HTERT RPE-1 (cell line): ENCODE measurements around the gene NFIX.

Source experiments
- in situ Hi-C: fragments of 300-500 bp; cut with MboI; formaldehyde crosslinking; loops from 4 replicates; pipeline ENCODE4 v1.14.3; 2020; ENCODE audit warnings: low sequenced_read_pairs

NFIX gene

DNA sequence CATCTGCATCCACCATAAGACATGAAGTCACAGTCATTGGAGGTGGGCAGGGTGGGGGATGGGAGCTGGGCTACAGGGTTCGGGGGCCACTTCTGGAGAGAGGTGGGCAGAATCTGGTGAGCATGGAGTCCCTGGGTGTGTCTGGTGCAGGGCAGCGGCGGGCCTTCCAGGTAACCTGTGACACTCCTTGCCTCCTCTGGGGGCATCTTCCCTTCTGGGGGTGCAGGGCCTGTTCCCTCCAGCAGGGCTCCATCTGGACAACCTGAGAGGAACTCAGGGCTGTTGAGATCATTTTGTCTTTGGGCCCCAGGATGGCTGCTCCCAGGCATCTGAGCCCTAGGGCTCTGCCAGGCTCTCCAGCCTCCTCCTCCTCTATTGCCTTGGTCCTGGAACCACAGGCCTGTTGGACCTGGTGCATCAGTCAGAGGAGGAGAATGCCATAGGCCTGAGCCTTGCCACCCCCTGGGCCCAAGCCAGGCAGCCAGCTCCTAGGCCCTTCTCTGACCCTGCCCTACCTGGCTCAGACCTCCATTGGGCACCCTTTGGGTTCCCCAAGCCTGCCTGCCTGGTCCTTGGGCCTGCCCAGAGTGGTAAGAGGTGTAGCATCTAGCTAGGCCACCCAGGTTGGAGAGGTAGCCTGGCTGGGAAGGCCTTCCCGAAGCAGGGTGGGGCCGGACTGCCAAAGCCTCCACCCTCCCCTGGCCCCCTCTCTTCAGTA, 94.0 kb downstream of the NFIX start:
- in situ Hi-C loops = no loop called here

DNA sequence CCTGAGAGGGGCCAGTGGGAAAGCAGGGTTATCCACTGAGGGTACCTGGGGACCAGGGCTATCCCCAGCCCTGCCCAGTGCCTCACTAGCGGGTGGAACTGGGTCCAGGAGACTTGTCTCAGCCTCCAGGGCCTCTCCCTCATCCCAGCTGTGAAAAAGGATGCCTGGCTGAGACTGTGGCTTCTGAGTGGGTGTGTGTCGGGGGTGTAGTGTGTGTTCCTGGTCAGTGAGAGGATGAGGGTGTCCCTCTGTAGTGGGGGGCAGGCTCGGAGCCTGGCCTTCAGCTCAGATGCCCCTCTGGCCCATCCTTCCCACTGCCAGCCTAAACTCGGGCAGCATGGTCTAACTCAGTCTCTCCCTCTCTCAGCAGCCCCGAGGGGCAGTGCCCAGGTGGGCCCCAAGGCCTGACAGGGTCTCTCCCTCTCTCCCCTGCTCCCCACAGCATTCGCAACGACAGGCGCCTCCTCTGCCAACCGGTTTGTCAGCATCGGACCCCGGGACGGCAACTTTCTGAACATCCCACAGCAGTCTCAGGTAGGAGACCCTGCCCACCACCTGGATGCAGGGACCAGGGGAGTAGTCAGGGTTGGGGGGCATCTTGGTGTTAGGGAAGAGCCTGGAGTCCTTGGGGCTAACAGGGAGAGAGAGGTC, 94.7 kb downstream of the NFIX start:
- in situ Hi-C loops = no loop called here

DNA sequence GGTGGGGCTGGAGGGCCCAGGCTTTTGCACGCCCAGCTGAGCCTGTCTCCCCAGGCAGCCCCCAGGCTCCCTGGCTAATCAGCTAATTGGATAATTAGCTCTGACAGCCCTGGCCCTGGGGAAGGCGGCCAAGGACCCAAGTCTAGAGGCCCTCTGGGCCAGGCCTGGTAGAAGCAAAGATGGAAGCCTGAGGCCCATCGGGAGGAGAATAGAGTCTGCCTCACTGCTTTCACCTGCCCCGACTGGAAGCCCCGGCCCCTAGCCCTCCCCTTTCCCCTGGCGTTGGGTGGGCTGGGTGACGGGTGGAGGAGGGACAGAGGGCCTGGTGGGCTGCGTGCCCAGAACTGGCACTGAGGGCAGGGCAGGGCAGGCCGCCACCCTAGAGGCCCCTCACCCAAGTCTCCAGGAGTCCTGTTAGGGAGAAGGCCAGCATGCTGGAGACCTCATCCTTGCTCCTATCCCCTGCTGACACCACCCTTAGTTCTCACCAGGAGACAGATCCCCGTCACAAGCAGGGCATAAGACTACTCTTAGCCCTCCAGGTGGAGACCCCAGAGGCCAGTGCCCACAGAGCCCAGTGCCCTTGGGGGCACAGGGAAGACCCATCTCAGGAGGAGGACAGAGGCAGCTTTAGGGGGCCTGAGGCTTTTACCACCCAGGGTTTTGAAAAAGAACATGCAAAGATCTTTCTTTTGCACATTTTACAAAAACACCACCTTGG, 95.4 kb downstream of the NFIX start:
- in situ Hi-C loops = no loop called here

DNA sequence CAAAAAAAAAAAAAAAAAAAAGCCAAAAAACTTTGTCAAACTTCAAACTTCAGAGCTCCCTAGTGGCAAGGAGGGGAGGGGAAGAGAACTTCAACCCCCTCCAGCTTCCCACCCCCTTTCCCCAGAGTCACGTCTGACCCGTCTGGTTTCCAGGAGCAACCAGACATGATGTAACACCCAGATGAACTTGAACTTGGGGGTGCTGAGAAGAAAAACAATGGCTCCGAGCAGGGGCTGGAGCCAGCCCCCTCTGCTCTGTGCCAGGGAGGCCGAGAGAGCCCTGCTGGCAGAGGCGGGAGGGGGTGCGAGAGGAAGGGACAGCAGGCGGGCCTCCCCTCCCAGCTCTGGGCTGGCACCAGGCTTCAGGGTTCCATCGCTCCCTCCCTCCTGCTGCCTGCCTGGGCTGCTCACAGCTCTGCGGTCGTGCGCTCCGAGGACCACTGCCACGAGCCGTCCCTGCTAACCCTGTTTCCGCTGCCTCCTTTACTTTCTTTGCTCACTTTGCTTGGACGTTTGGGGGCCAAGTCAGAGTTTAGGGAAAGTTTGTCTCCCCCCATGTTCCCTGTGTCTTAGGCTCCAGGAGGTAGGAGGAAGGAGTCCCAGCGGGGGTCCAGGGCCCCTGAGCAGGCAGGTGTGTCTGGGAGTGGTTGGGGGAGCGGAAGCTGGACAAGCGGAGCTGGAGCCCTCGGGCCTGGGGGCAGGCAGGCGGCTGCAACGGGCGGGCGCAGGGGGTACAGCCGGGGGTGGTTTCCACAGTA, 96.3 kb downstream of the NFIX start:
- in situ Hi-C loops = no loop called here

DNA sequence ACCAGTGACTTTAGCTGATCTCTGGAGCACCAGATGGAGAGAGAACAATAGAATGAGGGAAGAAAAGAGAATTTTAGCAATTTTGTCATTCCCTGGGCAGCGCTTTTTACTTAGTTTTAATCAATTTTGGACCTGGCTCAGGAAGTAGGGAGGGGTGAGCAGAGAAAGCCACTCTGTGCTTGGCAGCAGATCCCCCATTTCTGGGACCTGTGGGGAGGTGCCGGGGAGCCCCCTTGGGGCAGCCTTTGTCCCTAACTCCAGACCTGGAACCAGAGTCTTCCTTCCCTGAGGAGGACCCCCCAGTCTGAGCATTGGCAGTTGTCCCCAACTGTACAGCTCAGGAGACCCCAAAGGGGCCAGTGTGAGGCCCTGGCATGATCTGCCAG, 96.9 kb downstream of the NFIX start:
- in situ Hi-C loops = no loop called here

DNA sequence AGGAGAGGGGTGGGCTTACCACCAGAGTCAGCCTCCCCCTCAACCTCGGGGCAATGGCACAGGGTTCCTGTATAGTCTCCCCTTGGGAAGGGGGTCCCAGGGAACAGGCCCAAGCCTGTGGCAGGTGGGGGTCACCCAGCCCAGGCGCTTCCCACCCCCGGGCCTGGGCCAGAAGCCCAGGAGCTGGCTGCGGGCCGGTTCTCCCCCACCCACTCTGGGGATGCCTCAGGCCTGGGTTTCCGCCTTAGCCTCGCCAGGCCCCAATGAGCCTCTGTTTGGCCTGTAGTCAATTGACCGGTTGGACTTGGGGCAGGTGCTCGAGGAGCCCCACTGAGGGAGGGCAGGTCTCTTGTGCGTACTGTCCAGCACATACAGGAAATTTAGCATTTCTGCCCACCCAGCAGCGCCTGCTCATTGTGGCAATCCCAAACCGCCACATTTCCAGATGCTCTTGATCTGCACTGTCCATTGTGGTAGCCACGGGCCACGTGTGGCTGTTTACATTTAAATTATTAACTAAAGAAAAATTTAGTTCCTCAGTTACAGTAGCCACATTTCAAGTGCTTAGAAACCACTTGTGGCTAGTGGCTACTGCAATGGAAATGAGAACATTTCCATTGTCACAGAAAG, 97.4 kb downstream of the NFIX start:
- in situ Hi-C loops = no loop called here

DNA sequence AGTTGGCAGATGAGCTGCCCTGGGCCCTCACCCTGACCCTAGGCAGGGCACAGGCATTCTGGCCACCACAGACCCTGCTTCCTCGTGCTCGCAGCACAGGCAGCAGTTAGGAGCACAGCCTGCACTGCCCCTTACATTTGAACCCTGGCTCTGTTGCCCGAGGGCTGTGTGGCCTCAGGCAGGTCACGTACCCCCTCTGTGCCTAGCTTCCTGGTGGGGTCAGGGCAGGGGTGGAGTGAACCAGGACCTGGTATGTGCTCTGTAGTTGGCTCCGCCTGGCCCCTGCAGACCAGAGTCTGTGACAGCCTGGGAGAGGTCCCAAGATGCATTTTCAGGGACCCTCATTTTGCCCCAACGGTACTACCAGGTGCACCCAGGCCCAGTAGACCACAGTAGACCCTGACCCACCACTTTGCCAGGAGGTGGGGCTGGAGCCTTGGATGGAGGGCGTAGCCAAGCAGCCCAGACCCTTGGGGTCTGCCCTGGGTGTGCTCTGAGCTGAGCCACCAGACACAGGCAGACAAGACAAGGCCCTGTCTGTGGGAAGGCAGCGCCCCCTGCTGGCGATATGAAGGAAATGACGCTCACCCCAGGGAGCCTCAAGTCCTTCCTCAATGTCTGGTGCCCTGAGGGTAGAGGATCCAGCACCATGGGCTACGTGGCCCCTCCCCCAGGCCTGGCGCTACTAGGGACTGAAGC, 98.3 kb downstream of the NFIX start:
- in situ Hi-C loops = no loop called here

DNA sequence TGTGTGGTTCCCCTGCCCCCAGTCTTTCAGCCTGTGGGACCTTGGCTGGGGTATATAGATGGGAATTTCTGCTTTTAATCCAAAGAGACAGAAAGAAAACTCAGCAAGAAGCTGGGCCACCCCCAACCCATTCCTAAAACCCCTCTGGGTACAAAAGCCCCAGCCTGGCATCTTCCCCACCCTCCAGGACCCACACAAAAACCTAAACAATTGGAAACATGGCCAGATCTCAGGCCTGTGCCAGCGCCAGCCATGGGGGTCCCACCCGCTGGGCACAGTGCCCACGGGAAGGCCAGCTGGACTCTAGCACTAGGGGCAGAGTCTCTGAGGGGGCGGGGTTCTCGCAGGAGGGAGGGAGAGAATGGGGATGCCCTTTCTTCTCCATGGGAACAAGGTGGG, 98.8 kb downstream of the NFIX start:
- in situ Hi-C loops = no loop called here

DNA sequence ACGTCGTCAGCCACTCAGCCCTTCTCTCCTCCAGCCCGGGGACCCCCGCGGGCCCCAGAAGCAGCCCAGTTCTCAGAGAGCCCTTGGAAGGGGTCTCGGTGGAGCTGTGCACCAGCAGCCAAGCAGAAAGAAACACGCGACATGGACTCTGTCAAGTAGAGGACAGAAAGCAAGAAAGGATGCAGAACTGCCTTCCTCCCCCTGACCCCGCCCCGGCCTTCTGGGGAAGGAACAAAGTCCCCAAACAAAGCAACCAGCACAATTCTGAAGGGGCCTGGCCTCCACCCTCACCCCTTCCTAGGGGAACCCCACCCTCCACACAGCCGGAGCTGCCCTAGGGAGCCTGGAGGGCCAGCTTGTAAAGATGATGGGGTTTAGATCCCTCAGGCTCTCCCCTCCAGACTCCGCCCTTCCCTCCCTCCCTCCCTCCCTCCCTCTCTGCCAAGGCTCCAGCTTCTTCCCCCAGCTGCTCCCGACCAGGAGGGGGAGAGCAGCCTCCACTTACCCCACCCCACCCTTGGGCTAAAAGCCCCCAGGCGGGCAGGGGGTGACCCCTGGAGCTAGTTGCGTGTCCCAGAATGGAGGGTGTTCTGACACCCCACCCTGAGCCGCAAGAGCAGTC, 99.6 kb downstream of the NFIX start:
- in situ Hi-C loops = no loop called here

DNA sequence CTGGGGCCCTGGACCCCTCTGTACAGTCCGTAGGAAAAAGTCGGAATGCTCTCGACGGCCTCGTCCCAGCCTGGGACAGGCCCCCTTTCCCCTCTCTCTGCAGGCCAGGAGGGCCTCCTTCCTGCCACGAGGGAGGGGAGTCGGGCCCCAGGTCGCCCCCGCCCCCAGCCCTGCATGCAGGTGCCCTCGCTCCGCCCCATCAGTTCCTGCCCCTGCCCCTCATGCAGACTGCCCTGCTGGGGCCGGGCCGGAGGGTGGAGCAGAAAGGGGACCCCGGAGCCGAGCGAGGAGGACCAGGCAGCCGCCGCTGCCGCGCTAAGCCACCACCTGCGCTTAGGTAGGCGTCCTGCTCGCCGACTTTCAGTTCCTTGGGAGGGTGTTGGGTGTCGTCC, 100.1 kb downstream of the NFIX start:
- in situ Hi-C loops = no loop called here

DNA sequence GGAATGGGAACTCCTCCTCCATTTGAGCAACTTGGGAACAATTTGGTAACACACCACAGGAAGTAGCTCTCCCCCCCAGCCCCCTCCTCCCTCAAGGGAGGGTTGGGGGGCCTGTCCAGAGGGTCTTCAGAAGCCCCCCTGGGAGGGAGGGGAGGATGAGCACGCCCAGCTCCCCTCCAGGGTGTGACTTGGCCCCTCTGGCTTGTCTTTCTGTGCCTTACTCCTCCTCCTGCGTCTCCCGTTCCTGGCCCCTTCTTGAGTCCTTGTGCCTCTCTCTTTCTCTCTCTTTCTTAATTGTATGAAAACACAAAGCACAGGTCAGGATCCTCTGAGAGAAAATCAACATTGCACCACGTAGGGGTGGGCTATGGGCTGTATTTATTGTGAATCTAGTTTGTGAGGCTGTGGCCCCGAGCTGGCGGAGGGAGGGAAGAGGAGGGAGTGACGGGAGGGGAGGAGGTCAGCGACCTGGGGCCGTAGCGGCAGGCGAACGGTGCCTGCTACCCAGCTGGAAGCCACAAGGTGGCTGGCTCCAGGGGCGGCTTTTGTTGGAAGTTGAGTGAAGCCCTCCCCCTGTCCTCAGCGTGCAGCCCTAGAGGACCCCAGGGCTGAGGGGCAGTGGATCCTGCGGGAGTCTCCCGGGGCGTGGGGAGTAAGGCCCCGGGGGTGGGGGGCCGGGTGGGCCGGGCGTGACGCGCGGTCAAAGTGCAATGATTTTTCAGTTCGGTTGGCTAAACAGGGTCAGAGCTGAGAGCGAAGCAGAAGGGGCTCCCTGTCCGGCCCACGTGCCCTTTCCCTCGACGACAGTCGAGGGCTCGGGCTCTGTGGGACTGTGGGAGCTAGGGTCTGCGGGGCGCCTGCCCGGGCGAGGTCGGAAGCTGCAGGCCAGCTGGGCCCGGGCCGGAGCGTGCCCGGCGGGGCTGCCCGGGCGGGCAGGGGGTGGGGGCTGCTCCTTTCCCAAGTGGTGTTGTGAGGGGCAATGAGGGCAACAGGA, 101.0 kb downstream of the NFIX start:
- in situ Hi-C loops = no loop called here

DNA sequence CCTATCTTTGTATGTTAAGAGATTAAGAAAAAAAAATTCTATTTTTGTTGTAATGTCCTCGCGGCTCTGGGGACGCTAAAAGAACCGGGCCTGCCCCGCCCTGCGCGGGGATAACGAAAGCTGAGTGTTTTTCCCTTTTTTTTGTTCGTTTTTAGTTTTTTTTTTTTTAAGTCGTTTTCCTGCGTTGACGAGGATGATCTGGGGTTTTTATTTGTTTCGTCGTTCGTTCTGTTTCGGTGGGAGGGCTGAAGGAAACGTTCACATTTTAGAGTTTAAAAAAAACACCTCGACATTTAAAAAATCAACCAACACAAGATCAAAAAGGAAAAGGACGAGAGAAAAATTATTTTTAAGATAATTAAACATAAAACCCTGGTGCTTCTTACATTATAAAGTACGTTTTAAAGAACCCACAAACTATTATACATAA, 101.8 kb downstream of the NFIX start:
- in situ Hi-C loops = no loop called here

DNA sequence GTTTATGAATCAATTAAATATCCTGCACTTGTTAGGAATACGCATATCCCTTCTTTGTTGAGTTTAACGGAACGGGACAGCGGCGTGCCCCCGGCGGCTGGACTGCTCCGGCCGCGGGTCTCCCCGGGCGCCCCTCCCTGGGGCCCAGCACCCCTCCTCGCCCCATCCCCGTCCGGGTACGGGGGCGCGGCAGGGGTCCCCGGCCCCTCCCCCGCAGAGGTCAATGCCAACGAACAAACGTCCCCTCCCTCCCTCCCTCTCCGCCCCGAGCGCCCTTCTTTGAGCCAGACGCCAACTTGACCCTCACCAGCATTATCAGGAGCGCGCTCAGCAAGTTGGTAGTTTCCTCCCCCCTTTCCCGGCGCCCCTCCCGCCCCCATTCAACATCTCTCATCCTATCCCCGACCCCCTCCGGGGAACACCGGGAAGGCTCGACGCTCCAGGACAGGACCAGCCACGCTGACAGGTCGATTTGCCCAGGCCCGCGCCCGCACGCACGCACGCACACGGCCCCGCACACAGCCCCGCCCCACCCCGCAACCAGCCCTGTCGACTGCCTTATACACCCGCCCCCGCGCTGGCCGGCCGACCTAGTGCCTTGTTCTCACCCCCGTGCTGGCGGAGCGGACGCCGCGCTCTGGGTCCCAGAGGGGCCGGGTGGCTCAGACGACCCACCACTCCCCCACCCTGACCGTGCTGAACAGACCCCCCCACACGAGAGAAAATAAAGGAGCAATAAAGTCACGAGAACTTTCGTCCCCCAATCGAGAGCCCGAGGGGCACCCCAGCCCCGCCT, 102.4 kb downstream of the NFIX start:
- in situ Hi-C loops = no loop called here

DNA sequence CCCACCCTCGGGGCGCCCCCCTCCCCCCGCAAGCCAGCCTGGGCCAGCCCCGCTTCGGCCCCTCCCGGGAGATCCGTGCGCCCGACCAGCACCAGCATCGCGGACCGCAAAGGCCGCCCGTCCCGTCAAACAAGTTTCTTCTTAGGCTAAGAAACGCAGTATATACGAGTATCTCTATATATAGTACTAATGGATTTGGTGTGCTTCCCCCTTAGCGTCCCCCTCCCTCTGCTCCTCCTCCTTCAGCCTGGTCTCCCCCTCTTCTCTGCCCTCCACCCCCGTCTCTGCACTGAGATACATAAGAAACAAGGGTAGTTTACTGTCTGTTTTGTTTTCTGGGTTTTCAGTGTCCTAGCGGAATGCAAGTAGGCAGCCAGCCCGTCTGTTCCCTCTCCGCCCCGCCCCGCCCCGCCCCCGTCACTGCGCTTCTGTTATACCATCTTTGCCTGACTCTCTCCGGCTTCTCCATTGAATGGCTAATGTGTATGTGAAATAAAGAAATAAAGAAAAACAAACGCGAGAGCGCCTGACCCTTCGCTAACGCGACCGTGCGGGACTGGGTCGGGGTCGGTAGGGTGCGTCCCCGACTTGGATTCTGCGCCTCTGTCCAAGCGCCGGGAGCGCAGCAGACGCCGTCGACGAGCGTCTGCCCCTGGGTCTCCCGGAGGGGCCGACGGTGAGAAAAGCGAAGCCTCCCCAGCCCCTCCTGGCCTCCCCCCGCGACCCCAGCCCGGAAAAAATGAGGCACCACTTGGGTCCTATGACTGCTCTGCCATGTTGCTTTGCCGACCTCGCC, 103.2 kb downstream of the NFIX start:
- in situ Hi-C loops = no loop called here

DNA sequence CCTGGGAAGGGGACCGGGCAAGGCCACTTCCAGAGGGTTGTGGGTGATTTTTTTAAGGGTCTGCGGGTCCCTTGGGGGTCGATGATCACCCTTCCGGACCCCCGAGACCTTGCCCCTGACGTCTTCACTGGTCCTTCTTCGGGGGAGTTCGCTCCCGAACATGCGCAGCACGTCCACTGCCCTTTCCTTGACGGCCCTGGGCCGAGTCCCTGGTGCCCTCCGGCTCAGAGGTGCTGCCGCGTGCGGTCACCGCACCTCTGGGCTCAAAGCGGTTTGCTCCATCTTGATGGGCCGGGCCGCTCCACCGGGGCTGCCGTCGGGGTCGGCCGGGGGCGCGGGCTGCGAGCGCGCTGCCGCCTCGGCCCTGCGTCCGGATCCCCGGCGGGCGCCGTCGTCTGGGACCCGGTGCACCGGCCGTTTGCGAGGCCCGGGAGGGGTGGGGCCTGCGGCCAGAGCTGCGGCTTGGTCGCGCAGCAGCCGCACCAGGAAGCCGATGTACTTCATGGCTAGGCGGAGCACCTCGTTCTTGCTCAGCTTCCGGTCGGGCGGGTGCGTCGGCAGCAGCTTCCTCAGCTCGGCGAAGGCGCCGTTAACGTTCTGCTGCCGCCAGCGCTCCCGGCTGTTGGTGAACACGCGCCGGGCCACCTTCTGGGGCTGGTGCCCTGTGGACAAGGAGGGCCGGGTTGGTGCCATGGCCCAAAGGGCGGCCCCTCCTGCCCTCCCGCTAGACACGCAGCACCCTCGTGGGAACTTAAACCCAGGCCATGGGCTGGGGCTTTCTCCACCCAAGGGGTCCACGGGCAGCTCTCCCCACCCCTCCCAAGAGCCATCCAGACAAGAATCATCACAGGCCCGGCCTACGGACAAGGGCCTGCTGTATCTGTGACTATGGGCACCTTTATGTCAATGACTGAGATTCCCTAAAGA, 104.1 kb downstream of the NFIX start:
- in situ Hi-C loops = no loop called here

DNA sequence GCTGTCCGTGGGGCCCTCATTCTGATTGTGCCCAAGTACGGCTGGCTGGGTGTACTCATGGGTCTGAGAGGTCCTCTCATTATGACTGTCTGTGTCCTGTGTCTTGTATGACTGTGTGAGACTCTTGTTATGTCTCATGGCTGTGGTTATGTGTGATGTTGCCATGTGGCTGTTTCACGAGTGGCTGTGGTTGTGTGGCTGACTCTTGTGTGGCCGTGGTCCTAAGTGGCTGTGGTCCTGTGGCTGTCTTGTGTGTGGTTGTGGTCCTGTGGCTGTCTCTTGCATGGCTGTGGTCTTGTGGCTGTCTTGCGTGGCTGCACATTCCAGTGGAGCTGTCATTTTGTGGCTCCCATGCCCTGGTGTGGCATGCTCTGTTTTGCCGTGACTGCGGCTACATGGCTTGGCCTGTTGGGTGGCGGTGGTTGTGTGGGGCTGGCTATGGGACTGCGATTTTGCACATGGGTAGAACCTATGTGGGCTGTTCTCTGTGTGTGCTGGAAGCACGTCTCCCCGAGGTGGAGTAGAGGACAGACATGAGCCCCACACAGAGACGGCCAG, 104.8 kb downstream of the NFIX start:
- in situ Hi-C loops = no loop called here
